DND-41 (cell line): Measurements from ENCODE around the gene METTL24.

ENCODE experiments used
- CTCF ChIP-seq: IDR thresholded peaks from 2 replicates; pipeline ENCODE4 v1.5.1; 2012; ENCODE audit warnings: borderline replicate concordance, low read length, moderate library complexity, mild to moderate bottlenecking; ENCODE audit not compliant: poor library complexity, severe bottlenecking; ENCODE audit errors: extremely low read depth
- EZH2 ChIP-seq: IDR thresholded peaks from 3 replicates; pipeline ENCODE4 v1.6.1; 2012; ENCODE audit warnings: borderline replicate concordance, low read depth, mild to moderate bottlenecking, moderate library complexity, low read length, inconsistent platforms; ENCODE audit not compliant: severe bottlenecking

- no peak for TF ChIP-seq CTCF
- TF ChIP-seq EZH2 = no peak
Measured at GRCh38 chr6:110284855-110285254, 73.3 kb downstream of the METTL24 start.
